AG10803 (cell line): ENCODE results near the gene TOR2A.

Source experiments
- DNase-seq: peaks from one replicate; pipeline ENCODE4 v3.0.0; 2010; ENCODE audit warnings: low read depth
- H3K4me3 ChIP-seq: 2 replicates; pipeline ENCODE4 v1.5.1; 2011; ENCODE audit warnings: mild to moderate bottlenecking, low read length, control low read depth
- TF ChIP-seq, protein P1 (sequence below): conservative IDR thresholded peaks from 2 replicates; pipeline ENCODE4 v1.5.1; 2011; ENCODE audit warnings: mild to moderate bottlenecking, low read length, control low read depth, inconsistent platforms

The TOR2A gene

DNA sequence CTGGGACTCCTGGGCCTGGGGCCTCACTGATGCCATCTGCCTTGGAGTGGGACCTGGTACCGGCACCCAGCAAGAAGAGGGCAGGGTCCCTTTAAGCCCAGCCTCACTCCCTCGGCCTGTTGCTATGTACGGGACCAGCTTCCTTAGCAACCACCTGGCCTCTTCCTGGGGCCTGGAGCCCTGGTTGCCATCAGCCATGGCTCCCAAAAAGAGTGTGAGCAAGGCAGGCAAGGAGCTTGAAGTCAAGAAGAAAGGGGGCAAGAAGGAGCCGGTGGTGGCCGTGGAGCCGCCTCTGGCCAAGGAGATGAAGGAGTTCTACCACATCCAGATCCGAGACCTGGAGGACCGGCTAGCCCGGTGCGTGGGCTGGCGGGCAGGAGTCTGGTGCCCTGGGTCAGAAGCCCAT is 28.3 kb downstream of the TOR2A start, which contains the start of gene CFAP157:
Gene CFAP157, plus strand, starts transcription at position 153 of the 406 bp plus-strand sequence. Its CDS starts 44 bp downstream, at position 197.
- no peak within 1 kb of the TSS for H3K4me3 ChIP-seq
- DNase-seq = no peak

DNA sequence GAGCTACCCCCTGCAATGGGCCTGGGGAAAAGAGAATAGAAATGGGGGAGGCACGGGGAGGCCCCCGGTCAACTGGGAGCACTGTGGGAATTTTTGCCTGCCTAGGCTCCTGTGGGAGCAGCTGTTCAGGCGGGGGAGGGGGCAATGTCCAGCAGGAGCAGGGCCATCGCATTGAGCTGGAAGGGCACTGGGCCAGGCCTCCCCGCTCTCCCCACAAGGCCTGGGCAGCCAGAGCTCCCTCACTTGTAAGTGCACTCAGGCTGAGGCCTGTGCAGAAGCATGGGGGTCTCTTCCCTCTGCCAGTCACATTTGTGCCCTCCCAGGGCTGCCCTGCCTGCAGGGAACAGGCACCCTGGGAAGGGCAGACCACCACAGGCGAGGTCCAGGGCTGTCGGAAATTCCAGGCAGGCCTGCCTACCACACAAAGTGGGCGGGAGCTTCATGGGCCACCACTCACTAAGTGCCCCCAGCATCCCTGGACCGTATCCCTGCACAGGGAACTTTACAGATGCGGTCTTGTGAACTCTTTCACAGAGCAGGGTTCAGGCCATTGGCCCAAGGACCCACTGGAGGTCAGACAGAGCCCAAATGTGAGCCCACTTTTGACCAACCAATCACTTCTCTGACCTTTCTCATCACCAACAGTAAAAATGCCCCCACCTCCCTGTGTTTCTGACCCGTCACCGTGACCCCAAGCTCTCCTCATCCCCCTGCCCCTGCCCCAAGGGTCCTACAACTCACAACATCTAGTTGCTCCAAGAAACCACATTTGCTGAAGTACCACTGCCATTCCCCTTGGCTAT is 29.3 kb downstream of the TOR2A start:
- TF ChIP-seq, protein P1, sequence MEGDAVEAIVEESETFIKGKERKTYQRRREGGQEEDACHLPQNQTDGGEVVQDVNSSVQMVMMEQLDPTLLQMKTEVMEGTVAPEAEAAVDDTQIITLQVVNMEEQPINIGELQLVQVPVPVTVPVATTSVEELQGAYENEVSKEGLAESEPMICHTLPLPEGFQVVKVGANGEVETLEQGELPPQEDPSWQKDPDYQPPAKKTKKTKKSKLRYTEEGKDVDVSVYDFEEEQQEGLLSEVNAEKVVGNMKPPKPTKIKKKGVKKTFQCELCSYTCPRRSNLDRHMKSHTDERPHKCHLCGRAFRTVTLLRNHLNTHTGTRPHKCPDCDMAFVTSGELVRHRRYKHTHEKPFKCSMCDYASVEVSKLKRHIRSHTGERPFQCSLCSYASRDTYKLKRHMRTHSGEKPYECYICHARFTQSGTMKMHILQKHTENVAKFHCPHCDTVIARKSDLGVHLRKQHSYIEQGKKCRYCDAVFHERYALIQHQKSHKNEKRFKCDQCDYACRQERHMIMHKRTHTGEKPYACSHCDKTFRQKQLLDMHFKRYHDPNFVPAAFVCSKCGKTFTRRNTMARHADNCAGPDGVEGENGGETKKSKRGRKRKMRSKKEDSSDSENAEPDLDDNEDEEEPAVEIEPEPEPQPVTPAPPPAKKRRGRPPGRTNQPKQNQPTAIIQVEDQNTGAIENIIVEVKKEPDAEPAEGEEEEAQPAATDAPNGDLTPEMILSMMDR = no peak
- no peak overlapping the region for H3K4me3 ChIP-seq
- DNase-seq = no peak

More for the DNA sequence above, 28.3 kb downstream of the TOR2A start, which contains the start of gene CFAP157:
- TF ChIP-seq, protein P1 = no peak

DNA sequence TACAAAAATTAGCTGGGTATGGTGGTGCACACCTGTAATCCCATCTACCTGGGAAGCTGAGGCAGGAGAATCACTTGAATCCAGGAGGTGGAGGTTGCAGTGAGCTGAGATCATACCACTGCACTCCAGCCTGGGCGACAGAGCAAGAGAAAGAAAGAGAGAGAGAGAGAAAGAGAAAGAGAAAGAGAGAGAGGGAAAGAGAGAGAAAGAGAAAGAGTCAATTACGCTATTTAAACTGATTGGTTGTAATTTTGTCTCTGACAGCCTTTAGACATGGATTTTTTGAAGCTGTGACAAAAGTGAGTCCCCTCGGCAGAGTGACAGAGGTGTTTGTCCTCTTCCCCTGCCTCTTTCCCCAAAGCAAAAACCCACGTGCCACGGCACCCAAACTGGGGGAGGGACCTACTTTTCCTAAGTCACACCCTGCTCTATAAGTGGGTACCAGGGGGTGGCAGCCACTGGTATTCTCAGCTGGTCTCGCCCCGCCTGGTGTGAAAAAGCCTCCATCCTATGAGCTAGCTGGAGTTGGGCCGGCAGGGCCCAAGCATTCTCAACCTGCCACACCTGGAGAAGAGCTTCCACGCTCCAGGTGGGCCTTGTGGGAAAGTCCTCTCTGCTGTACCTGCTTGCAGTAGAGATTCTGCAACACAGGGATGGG is 31.7 kb downstream of the TOR2A start:
- no peak overlapping the region for H3K4me3 ChIP-seq
- DNase-seq = no peak
- TF ChIP-seq, protein P1 = no peak

DNA sequence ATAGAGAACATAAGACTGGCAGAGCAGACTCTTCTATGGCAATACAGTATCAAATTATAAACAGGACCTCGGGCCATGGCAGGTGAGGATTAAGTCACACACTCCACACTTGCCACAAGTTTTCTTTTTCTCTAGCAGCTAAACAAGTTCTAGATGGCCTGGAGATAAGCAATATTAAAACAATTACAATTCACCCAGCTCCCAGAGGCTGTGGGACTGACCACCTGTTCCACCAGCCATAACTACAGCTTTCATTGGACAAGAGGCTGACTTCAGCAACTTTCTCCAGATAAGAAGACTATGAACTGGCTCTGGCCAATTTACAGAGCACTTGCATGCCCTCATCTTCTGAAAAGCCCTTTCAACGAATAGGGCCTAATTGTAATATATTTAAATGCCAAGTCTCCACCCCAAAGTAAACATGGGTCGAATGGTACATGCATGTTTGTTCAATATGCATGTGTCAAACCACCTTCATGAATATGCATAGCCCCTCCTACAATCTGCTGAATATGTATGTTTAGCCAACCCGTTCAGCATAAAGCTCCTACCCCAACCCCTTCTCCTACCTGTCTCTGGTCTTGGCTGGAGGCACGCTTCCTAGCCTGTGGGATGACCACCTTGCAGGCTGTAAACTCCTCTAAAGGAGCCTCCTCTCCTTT is 34.4 kb downstream of the TOR2A start:
- TF ChIP-seq, protein P1 = no peak
- no peak overlapping the region for H3K4me3 ChIP-seq
- no peak for DNase-seq

DNA sequence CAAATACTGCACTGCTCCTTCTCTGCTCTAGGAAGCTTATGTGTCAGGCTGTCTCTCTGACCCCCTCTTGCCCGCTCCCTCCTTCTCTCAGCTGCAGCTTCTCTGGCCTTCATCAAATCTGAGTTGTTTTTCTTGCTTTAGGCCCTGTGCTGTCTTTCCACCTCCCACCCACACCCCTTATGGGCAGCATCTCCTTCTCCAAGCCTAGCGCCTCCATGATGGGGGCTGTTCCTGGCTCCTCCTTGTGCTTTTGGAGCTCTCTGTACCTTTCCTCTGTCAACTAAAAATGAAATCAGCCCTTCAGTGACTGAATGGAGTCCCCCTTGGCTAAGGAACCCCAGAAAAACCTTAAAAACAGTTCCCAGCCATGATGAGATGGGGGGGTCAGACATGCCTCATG is 35.0 kb downstream of the TOR2A start:
- TF ChIP-seq, protein P1 = no peak
- no peak overlapping the region for H3K4me3 ChIP-seq
- DNase-seq = no peak

DNA sequence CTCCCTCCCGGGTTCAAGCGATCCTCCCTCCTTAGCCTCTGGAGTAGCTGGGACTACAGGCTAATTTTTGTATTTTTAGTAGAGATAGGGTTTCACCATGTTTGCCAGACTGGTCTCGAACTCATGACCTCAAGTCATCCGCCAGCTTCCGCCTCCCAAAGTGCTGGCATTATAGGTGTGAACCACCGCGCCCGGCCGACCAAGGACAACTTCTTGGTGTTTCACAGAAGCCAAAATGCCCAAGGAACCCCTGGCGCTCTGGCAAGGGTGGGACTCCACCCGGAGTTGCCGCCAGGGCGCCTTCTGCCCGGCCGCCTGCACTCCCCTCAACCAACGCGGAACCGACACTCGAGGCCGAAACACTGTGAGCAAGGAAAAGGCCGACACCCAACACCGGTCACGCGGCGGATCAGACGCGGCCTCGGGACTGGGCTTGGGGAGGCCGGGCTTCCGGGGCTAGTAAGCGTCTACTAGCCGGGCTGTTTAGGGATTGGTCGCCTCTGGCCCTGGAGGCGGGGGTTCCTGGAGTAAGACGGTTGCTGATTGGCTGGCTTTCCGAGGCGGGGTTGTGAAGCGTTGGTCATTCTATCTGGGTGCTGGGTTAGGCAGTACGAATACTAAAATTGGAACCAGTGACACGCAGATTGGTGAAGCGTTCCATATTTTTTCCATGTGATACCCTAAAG is 36.0 kb downstream of the TOR2A start:
- TF ChIP-seq, protein P1 = no peak
- peak overlapping the region; percentile 50 for H3K4me3 ChIP-seq
- DNase-seq = peak; percentile 97
